H1 (cell line): ENCODE measurements around the gene CSAD. TPM values are rescaled to one million over a fixed set of nuclear protein-coding genes. Genes with fewer than 3 reads are reported as not detected.

Source experiments
- RBBP5 ChIP-seq: IDR thresholded peaks from 2 replicates; pipeline ENCODE4 v1.7.1; 2012; ENCODE audit warnings: low read depth, mild to moderate bottlenecking, inconsistent platforms, low read length, moderate library complexity, borderline replicate concordance
- RNF2 ChIP-seq: fragments of 200-900, 300-1000 bp; sonication (generic); IDR thresholded peaks from 2 replicates; pipeline ENCODE4 v1.7.1; 2016; ENCODE audit warnings: borderline replicate concordance, low read depth, mild to moderate bottlenecking, antibody characterized with exemption, low read length; ENCODE audit not compliant: poor library complexity, severe bottlenecking; ENCODE audit errors: missing control alignments
- polyA plus RNA-seq, 7 experiments: library from polyadenylated mRNA; depleted of rRNA in 3 of 7; stranded (reverse) in 5 of 7; unstranded in 2 of 7; fragments of >200 nt in 5 of 7; fragments of 200-250 nt in 2 of 7; gene quantifications; 1 replicate in 5 of 7; 2 replicates in 1 of 7; 4 replicates in 1 of 7; pipeline versions ENCODE4 v1.2.1 to v1.2.3, GENCODE V29; 2011 to 2013; ENCODE audit warnings: missing spikeins in 2 of 7, mixed read lengths in 2 of 7
- total RNA-seq: library from RNA; stranded (reverse); fragmentation: NEBNext Ultra II Directional; extraction: Animal tissue kit (Norgen Biotek cat#: 25700); gene quantifications from 2 replicates; pipeline ENCODE4 v1.2.1, GENCODE V29; 2021

CSAD gene
- total and polyA plus RNA-seq, 2 of the 8 experiments (the other 6 are each of a cell fraction or from before 2014, with no cell fraction given) = 8.8 to 11.3 TPM

GRCh38 chr12:53145383-53146260, 35.1 kb downstream of the CSAD start (continued):
- TF ChIP-seq RNF2 = no peak
- TF ChIP-seq RBBP5 = no peak
